OCI-LY7 (cell line): Measurements from ENCODE around the gene MPPED2. TPM values are rescaled to one million over a fixed set of nuclear protein-coding genes. Genes with fewer than 3 reads are reported as not detected.

ENCODE experiments used
- BruUV-seq: library from RNA; stranded (reverse); fragments of 400-500 nt; replicated peaks from 2 replicates; lab custom pipeline; 2021; lab: Mats Ljungman, UMichigan
- CTCF ChIA-PET: fragments of 300-600 bp; sonication (Branson Sonifier 250); formaldehyde crosslinking; loops from one replicate; lab custom pipeline; 2022; ENCODE audit warnings: antibody characterized with exemption; ENCODE audit not compliant: unreplicated experiment; lab: Charles Lee
- POLR2A ChIA-PET: fragments of 300-600 bp; sonication (Branson Sonifier 250); formaldehyde crosslinking; loops from one replicate; lab custom pipeline; 2022; ENCODE audit warnings: antibody characterized with exemption; lab: Charles Lee
- DNase-seq: peaks from one replicate; pipeline ENCODE4 v3.0.0-alpha.2; 2015; ENCODE audit warnings: low spot score
- H2AFZ ChIP-seq: fragments of 200-600 bp; sonication (generic), shearing (Covaris generic); 2 replicates; pipeline ENCODE4 v1.6.1; 2014; ENCODE audit warnings: mild to moderate bottlenecking, antibody characterized with exemption, low read length, moderate library complexity
- H3K27ac ChIP-seq: fragments of 200-600 bp; sonication (generic); 2 replicates; pipeline ENCODE4 v1.5.1; 2014; ENCODE audit warnings: mixed run types, low read depth, mild to moderate bottlenecking, moderate library complexity, low read length, inconsistent platforms; ENCODE audit not compliant: poor library complexity, severe bottlenecking
- H3K36me3 ChIP-seq: fragments of 200-600 bp; sonication (generic); 2 replicates; pipeline ENCODE4 v1.6.1; 2014; ENCODE audit warnings: mild to moderate bottlenecking, antibody characterized with exemption, low read length, moderate library complexity, mixed read lengths; ENCODE audit not compliant: insufficient read depth
- H3K4me1 ChIP-seq: fragments of 200-600 bp; sonication (generic); 2 replicates; pipeline ENCODE4 v1.5.1; 2014; ENCODE audit warnings: mild to moderate bottlenecking, low read length; ENCODE audit not compliant: insufficient read depth, poor library complexity, severe bottlenecking
- H3K4me2 ChIP-seq: fragments of 200-600 bp; sonication (generic); 2 replicates; pipeline ENCODE4 v1.6.1; 2014; ENCODE audit warnings: mild to moderate bottlenecking, low read length
- H3K4me3 ChIP-seq: fragments of 200-600 bp; sonication (generic); 2 replicates; pipeline ENCODE4 v1.5.1; 2014; ENCODE audit warnings: mild to moderate bottlenecking, low read depth, low read length; ENCODE audit not compliant: poor library complexity, severe bottlenecking
- H3K79me2 ChIP-seq: fragments of 200-600 bp; sonication (generic); 2 replicates; pipeline ENCODE4 v1.6.1; 2016; ENCODE audit warnings: low read depth, mild to moderate bottlenecking, low read length, moderate library complexity, mixed read lengths; ENCODE audit not compliant: insufficient read depth
- H3K9me2 ChIP-seq: fragments of 200-600 bp; sonication (generic); 2 replicates; pipeline ENCODE4 v1.6.1; 2016; ENCODE audit warnings: mild to moderate bottlenecking, low read length, mixed read lengths; ENCODE audit not compliant: insufficient read depth
- H3K9me3 ChIP-seq: fragments of 200-600 bp; sonication (generic); 2 replicates; pipeline ENCODE4 v1.6.1; 2014; ENCODE audit warnings: mild to moderate bottlenecking, mixed run types, low read length, mixed read lengths
- H4K20me1 ChIP-seq: fragments of 200-600 bp; sonication (generic); 2 replicates; pipeline ENCODE4 v1.6.1; 2014; ENCODE audit warnings: mild to moderate bottlenecking, antibody characterized with exemption, low read length, moderate library complexity, mixed read lengths; ENCODE audit not compliant: insufficient read depth
- CTCF ChIP-seq: fragments of 200-600 bp; sonication (generic); conservative IDR thresholded peaks from 2 replicates; pipeline ENCODE4 v1.5.1; 2014; ENCODE audit warnings: mild to moderate bottlenecking, antibody characterized with exemption, low read length, moderate library complexity, mixed read lengths
- EZH2phosphoT487 ChIP-seq: fragments of 200-600 bp; sonication (generic); IDR thresholded peaks from 2 replicates; pipeline ENCODE4 v1.6.1; 2018; ENCODE audit warnings: low read depth, borderline replicate concordance, mild to moderate bottlenecking, mixed run types, antibody characterized with exemption, low read length, moderate library complexity, mixed read lengths
- intact Hi-C: fragments of 100-400 bp; cut with micrococcal nuclease; formaldehyde crosslinking; loops from one replicate; pipeline ENCODE4 v1.10.0; 2022; ENCODE audit not compliant: unreplicated experiment
- total RNA-seq, 2 experiments: library from RNA; depleted of rRNA in 1 of 2; stranded (reverse); fragments of >200 nt in 1 of 2; shearing (Covaris generic) in 1 of 2; gene quantifications; 2 replicates each; pipeline ENCODE4 v1.2.3, GENCODE V29; 2014 to 2022

Gene MPPED2
- total RNA-seq, 2 experiments from 2014 or later, result not detected

- Histone ChIP-seq H3K9me3 (no peaks in the 10 kb centered on the region), H3K79me2 (no peaks in the 10 kb centered on the region), H3K4me3 (no peak overlapping the region), H2AFZ (no peak overlapping the region), H3K27ac (no peak overlapping the region), H3K4me1 (no peaks in the 10 kb centered on the region), H3K9me2 (no peaks in the 10 kb centered on the region), H3K36me3 (no peaks in the 10 kb centered on the region), H3K4me2 (no peak overlapping the region), H4K20me1 (no peaks in the 10 kb centered on the region)
- intact Hi-C loops, result no loop called here
- DNase-seq, result no peak
- ChIA-PET CTCF (interaction anchor here (0.7 kb wide), 1 partner anchor 239 kb away, joined by 3 read pairs; no protein-coding TSS in a partner anchor), POLR2A (no interaction called here)
- TF ChIP-seq CTCF (no peak), EZH2phosphoT487 (no peak)
- BruUV-seq, result no TSS peak
These were observed 152.3 kb downstream of the MPPED2 start for GRCh38 chr11:30433831-30434230.

- no peaks in the 10 kb centered on the region for H4K20me1 ChIP-seq
- H3K4me2 ChIP-seq, result no peak overlapping the region
- H3K79me2 ChIP-seq, result no peaks in the 10 kb centered on the region
- H3K36me3 ChIP-seq, result no peaks in the 10 kb centered on the region
- H2AFZ ChIP-seq, result no peak overlapping the region
- ChIA-PET CTCF (no interaction called here), POLR2A (interaction anchor here (0.7 kb wide), 1 partner anchor 56 kb away, joined by 3 read pairs; no protein-coding TSS in a partner anchor)
- DNase-seq, result no peak
- intact Hi-C loops, result no loop called here
- H3K9me3 ChIP-seq, result no peaks in the 10 kb centered on the region
- no peaks in the 10 kb centered on the region for H3K4me1 ChIP-seq
- H3K4me3 ChIP-seq, result no peak overlapping the region
- no peaks in the 10 kb centered on the region for H3K9me2 ChIP-seq
- no TSS peak for BruUV-seq
- TF ChIP-seq EZH2phosphoT487 (no peak), CTCF (no peak)
- H3K27ac ChIP-seq, result no peak overlapping the region
These were observed 153.4 kb downstream of the MPPED2 start for GRCh38 chr11:30432716-30433115.

- POLR2A ChIA-PET, result interaction anchor here (0.7 kb wide), 1 partner anchor 56 kb away, joined by 3 read pairs; no protein-coding TSS in a partner anchor
These were observed 154.0 kb downstream of the MPPED2 start for GRCh38 chr11:30432178-30432577.

More at GRCh38 chr11:30432178-30432577, 154.0 kb downstream of the MPPED2 start:
- no peaks in the 10 kb centered on the region for H3K9me2 ChIP-seq
- no peak overlapping the region for H2AFZ ChIP-seq
- H4K20me1 ChIP-seq, result no peaks in the 10 kb centered on the region
- intact Hi-C loops, result no loop called here
- no peak for TF ChIP-seq CTCF
- no peak for TF ChIP-seq EZH2phosphoT487
- no peak overlapping the region for H3K4me3 ChIP-seq
- CTCF ChIA-PET, result no interaction called here
- no peaks in the 10 kb centered on the region for H3K4me1 ChIP-seq
- no peak overlapping the region for H3K27ac ChIP-seq
- H3K36me3 ChIP-seq, result no peaks in the 10 kb centered on the region
- DNase-seq, result no peak
- no peak overlapping the region for H3K4me2 ChIP-seq
- BruUV-seq, result no TSS peak
- H3K9me3 ChIP-seq, result no peaks in the 10 kb centered on the region
- no peaks in the 10 kb centered on the region for H3K79me2 ChIP-seq
